NCI-H748 (cell line): Measurements from ENCODE around the gene PPM1G.
"Not testable (repeated sequence)": the region's sequence is repeated elsewhere in the genome, so short reads cannot be mapped to it uniquely, and the experiment has no call there.

ENCODE experiments used
- DNase-seq: peaks from one replicate; lab custom pipeline; 2025; ENCODE audit not compliant: unreplicated experiment; lab: John Stamatoyannopoulos, UW

PPM1G gene

GRCh38 chr2:27409321-27410073 lies at the start of gene PPM1G:
Gene PPM1G, minus strand, starts transcription at chr2:27409591. Its CDS starts 169 bp downstream, at chr2:27409422.
- DNase-seq: peak; percentile 96

- no peak for DNase-seq
These were observed 44.6 kb upstream of the PPM1G start for GRCh38 chr2:27453968-27454367.

GRCh38 chr2:27451095-27451494 lies 41.7 kb upstream of the PPM1G start:
- DNase-seq: no peak

DNA sequence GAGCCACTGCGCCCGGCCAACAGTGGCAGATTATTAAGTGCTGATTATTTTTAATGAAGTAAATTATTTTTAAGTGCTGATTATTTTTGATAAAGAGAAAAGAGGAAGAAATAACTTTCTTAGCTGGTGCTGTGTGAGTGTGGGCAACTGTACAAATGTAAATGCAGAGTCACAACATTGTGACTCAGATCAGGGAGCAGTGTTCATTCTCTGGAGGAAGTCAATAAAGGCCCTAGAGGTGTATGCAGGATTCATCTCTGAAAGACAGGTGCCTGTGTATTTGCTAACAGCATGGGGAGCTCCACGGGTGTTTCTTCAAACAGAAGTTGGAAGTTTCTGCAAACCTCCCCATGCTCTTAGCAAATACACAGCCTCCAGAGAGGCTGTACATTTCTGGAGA lies 39.0 kb upstream of the PPM1G start:
- DNase-seq: no peak

GRCh38 chr2:27446057-27446456 lies 36.7 kb upstream of the PPM1G start:
- no peak for DNase-seq

DNA sequence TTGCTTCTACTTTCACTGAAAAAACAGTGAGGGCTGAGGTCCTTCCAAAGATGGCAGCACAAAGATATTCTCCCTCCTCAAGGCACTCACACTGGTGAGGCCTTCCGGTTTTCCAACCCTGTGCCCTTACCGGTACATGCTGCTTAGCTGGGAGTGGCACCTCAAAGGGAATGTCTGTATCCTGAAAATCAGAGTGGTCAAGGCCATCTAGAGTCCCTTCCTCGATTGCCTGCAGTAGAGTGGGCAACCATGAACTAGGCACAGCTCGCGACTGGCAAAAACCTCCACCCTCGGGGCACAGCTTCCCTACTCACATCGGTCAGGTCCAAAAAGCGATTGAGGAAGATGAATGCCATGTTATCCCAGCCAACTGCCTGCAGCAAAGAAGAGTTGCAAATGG lies 36.2 kb upstream of the PPM1G start:
- DNase-seq: no peak

DNA sequence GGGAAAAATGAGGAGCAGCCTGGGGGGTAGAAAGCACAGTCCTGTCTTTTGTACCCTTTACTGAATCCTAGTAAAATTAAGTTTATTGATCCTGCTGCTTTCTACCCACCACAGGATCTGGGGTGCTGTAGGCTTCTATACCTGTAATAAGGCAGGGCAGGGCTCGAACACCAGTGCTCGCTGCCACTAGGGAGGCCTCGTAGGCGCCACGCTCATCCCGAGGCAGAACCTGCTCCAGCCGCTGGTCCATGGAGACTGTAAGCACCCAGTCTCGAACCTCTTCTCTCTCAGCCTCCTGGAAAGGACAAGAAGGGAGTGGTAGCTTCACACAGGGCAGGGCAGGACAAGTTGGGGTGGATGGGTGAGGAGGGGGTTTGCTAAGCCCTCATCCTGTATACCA lies 35.8 kb upstream of the PPM1G start:
- no peak for DNase-seq

GRCh38 chr2:27442920-27443282 lies 33.5 kb upstream of the PPM1G start:
- DNase-seq: no peak

DNA sequence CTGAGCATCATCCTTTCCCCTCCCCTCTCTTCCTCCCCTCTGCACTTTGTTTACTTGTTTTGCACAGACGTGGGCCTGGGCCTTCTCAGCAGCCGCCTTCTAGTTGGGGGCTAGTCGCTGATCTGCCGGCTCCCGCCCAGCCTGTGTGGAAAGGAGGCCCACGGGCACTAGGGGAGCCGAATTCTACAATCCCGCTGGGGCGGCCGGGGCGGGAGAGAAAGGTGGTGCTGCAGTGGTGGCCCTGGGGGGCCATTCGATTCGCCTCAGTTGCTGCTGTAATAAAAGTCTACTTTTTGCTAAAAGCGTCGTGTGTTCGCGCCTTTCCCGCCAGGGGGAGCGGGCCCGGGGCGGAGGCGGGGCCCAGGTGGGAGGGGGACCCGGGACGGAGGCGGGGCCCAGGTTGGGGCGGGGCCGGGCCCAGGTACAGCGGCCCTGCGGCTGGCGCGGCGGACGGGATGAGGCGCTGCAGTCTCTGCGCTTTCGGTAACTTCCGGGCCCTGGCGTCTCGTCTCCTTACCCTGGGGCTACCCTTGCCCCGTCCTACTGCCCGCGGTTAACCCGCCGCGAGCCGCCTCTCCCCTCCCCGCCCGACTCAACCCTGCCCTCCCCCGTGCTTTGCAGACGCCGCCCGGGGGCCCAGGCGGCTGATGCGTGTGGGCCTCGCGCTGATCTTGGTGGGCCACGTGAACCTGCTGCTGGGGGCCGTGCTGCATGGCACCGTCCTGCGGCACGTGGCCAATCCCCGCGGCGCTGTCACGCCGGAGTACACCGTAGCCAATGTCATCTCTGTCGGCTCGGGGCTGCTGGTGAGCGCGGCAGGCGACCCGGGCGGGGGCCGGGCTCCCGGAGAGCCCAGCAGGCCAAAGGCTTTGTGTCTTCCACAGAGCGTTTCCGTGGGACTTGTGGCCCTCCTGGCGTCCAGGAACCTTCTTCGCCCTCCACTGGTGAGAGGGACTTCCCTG lies 32.8 kb upstream of the PPM1G start, which contains the start of gene KRTCAP3:
TSS of gene KRTCAP3 (plus strand) at position 424 of the 962 bp plus-strand sequence. CDS start at position 456, 32 bp downstream.
- DNase-seq: peak; percentile 88

DNA sequence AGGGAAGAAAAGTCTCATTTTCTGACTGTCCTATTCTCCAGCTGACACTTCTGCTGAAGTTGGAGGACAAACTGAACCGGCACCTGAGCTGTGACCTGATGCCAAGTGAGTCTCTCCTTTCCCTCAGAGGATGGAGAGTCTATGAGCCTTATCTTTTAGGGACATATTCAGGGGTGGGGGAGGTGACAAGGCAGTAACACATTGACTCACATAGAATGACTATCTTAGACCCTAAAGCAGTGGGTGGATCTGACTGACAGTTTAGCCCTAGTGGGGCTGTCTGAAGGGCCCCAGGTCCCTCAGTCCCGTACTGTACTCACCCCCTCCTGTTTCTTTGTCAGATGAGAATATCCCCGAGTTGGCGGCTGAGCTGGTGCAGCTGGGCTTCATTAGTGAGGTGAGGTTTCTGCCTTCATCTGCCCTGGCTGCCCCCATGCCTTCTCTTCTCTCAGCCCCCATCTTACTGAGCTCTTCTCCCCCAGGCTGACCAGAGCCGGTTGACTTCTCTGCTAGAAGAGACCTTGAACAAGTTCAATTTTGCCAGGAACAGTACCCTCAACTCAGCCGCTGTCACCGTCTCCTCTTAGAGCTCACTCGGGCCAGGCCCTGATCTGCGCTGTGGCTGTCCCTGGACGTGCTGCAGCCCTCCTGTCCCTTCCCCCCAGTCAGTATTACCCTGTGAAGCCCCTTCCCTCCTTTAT lies 32.0 kb upstream of the PPM1G start:
- no peak for DNase-seq

GRCh38 chr2:27435628-27436027 lies 26.2 kb upstream of the PPM1G start:
- no peak for DNase-seq

DNA sequence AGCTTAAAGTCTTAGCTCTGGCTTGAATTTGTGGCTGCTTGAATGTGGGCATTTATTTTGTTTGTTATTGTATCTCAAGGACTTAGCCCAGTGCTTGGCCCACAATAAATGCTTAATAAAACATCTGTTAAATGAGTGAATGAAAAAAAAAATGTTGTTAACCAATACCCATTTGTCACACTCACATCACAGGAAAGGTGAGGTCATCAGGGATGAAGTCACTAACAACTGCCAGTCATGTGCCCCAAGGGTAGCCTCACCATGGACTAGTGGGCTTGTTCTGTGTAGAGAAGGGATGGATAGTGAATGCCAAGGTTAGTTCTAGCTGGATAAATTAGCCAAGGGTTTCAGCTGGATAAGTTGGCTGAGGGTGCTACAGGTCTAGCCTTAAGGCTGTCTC lies 22.0 kb upstream of the PPM1G start:
- no peak for DNase-seq

- DNase-seq: peak; percentile 85
These were observed 19.7 kb upstream of the PPM1G start for GRCh38 chr2:27428978-27429541.

GRCh38 chr2:27428213-27428977 lies 19.0 kb upstream of the PPM1G start, which contains the start of gene NRBP1:
Gene NRBP1, plus strand, starts transcription at chr2:27428631. Its CDS starts 4,643 bp downstream, at chr2:27433274.
- DNase-seq: peak; percentile 95

- DNase-seq: no peak
These were observed 18.4 kb upstream of the PPM1G start for GRCh38 chr2:27427863-27428212.

GRCh38 chr2:27425039-27425438 lies 15.6 kb upstream of the PPM1G start:
- not testable (repeated sequence) for DNase-seq

- no peak for DNase-seq
These were observed 13.6 kb upstream of the PPM1G start for GRCh38 chr2:27422958-27423357.

DNA sequence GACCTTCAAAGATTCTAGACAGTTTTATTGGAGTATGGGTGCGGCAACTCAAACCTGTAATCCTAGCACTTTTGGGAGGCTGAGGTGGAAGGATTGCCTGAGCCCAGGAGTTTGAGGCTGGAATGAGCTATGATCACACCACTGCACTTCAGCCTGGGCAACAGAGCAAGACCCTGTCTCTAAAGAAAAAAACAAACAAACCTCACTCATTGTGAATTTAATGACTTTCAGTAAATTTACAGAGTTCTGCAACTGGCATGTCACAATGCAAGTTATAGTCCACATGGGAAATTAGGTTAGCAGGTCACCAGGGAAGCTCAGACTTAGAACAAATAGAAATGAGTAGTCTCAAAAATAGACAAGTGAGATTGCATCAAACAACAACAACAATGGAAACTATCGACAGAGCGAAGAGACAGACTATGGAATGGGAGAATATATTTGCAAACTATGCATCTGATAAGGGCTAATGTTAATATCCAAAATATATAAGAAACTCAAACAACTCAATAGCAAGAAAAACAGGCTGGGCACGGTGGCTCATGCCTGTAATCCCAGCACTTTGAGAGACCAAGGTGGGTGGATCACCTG lies 12.4 kb upstream of the PPM1G start:
- DNase-seq: no peak

- no peak for DNase-seq
These were observed 11.6 kb upstream of the PPM1G start for GRCh38 chr2:27420996-27421395.

DNA sequence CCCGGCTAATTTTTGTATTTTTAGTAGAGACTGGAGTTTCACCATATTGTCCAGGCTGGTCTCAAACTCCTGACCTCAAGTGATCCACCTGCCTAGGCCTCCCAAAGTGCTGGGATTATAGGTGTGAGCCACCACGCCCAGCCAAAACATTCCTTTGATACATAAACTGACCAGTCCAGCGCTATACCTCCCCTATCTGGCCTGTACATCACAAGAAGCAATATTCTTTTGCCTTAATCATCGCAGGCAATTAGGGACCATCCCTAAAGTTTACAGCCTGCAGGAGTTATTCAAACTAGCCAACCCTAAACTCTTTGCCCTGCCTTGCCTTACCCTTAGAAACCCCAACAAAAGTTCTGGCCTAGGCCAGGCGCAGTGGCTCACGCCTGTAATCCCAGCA lies 6.8 kb upstream of the PPM1G start:
- no peak for DNase-seq
